PC-9 (cell line): ENCODE results near the gene TMEM35B. TPM values are rescaled to one million over a fixed set of nuclear protein-coding genes. Genes with fewer than 3 reads are reported as not detected.

Source experiments
- BruUV-seq: library from RNA; stranded (reverse); fragments of 400-500 nt; replicated peaks from 2 replicates; lab custom pipeline; 2021; lab: Mats Ljungman, UMichigan
- CTCF ChIA-PET: fragments of 300-600 bp; sonication (Branson Sonifier 250); formaldehyde crosslinking; loops from one replicate; lab custom pipeline; 2022; ENCODE audit warnings: antibody characterized with exemption; lab: Charles Lee
- POLR2A ChIA-PET: fragments of 300-600 bp; sonication (Branson Sonifier 250); formaldehyde crosslinking; loops from one replicate; lab custom pipeline; 2022; ENCODE audit warnings: antibody characterized with exemption; ENCODE audit not compliant: unreplicated experiment; lab: Charles Lee
- DNase-seq, 2 experiments: peaks; one replicate each; pipeline versions ENCODE4 v3.0.0 to v3.0.0-alpha.2; 2015 to 2022; ENCODE audit warnings: mixed read lengths in 1 of 2
- H2AFZ ChIP-seq: fragments of 200-600 bp; sonication (generic); 2 replicates; pipeline ENCODE4 v1.8.1; 2017; ENCODE audit warnings: antibody characterized with exemption
- H3F3A ChIP-seq: fragments of 200-600 bp; sonication (generic); 2 replicates; pipeline ENCODE4 v1.8.1; 2017; ENCODE audit warnings: antibody characterized with exemption, mild to moderate bottlenecking, low read depth; ENCODE audit not compliant: insufficient read depth
- H3K27ac ChIP-seq: fragments of 200-600 bp; sonication (generic); 2 replicates; pipeline ENCODE4 v1.6.1; 2016; ENCODE audit warnings: mixed run types
- H3K27me3 ChIP-seq: fragments of 200-600 bp; sonication (generic); 2 replicates; pipeline ENCODE4 v1.6.1; 2016; ENCODE audit warnings: low read depth, mixed run types; ENCODE audit not compliant: insufficient read depth
- H3K36me3 ChIP-seq: fragments of 200-600 bp; sonication (generic); 2 replicates; pipeline ENCODE4 v1.6.1; 2016; ENCODE audit warnings: low read depth, mixed run types
- H3K4me1 ChIP-seq: fragments of 200-600 bp; sonication (generic); replicated peaks from 2 replicates; pipeline ENCODE4 v1.6.1; 2016; ENCODE audit warnings: mixed run types; ENCODE audit not compliant: insufficient read depth
- H3K4me2 ChIP-seq: fragments of 200-600 bp; sonication (generic); 2 replicates; pipeline ENCODE4 v1.6.1; 2017; ENCODE audit warnings: mixed run types
- H3K4me3 ChIP-seq: fragments of 200-600 bp; sonication (generic); 2 replicates; pipeline ENCODE4 v1.6.1; 2016; ENCODE audit warnings: mixed run types
- H3K79me2 ChIP-seq: fragments of 200-600 bp; sonication (generic); 2 replicates; pipeline ENCODE4 v1.6.1; 2017; ENCODE audit warnings: low read depth, mixed run types
- H3K9me2 ChIP-seq: fragments of 200-600 bp; sonication (generic); 2 replicates; pipeline ENCODE4 v1.8.1; 2017; ENCODE audit warnings: mild to moderate bottlenecking; ENCODE audit not compliant: insufficient read depth
- H3K9me3 ChIP-seq: fragments of 200-600 bp; sonication (generic); 2 replicates; pipeline ENCODE4 v1.8.1; 2016; ENCODE audit warnings: low read depth; ENCODE audit not compliant: insufficient read depth
- H4K20me1 ChIP-seq: fragments of 200-600 bp; sonication (generic); 2 replicates; pipeline ENCODE4 v1.8.1; 2017; ENCODE audit not compliant: insufficient read depth
- CTCF ChIP-seq: fragments of 200-600 bp; sonication (generic); conservative IDR thresholded peaks from 2 replicates; pipeline ENCODE4 v1.6.1; 2017; ENCODE audit warnings: mixed run types, antibody characterized with exemption, mild to moderate bottlenecking, moderate library complexity
- EZH2 ChIP-seq: fragments of 200-600 bp; sonication (generic); IDR thresholded peaks from 2 replicates; pipeline ENCODE4 v1.8.0; 2017; ENCODE audit warnings: antibody characterized with exemption, low read depth
- intact Hi-C: fragments of 100-400 bp; cut with micrococcal nuclease; formaldehyde crosslinking; loops from one replicate; pipeline ENCODE4 v1.10.0; 2022; ENCODE audit not compliant: unreplicated experiment
- total RNA-seq: library from RNA; stranded (reverse); gene quantifications from 2 replicates; pipeline ENCODE4 v1.2.3, GENCODE V29; 2021

TMEM35B gene
- total RNA-seq, 1 experiment from 2014 or later = 41.7 TPM

- no peaks in the 10 kb centered on the region for H3K36me3 ChIP-seq
- H3K79me2 ChIP-seq = no peaks in the 10 kb centered on the region
- BruUV-seq = no TSS peak
- no peak overlapping the region for H3K27ac ChIP-seq
- no peaks in the 10 kb centered on the region for H4K20me1 ChIP-seq
- no peaks in the 10 kb centered on the region for H3F3A ChIP-seq
- POLR2A ChIA-PET = no interaction called here
- intact Hi-C loops = no loop called here
- no peaks in the 10 kb centered on the region for H3K9me3 ChIP-seq
- H3K4me2 ChIP-seq = no peak overlapping the region
- no peaks in the 10 kb centered on the region for H3K27me3 ChIP-seq
- no peak for DNase-seq
- H2AFZ ChIP-seq = no peak overlapping the region
- H3K4me3 ChIP-seq = no peak overlapping the region
- no peaks in the 10 kb centered on the region; the same call in 1 of the 2 replicates for H3K4me1 ChIP-seq
- CTCF ChIA-PET = no interaction called here
- TF ChIP-seq EZH2 = no peak
- no peak for TF ChIP-seq CTCF
- H3K9me2 ChIP-seq = no peaks in the 10 kb centered on the region
Observed at GRCh38 chr1:34978921-34979320, 6.2 kb downstream of the TMEM35B start.

- no peak overlapping the region for H3K4me3 ChIP-seq
- H3K36me3 ChIP-seq = no peaks in the 10 kb centered on the region
- no peaks in the 10 kb centered on the region for H4K20me1 ChIP-seq
- BruUV-seq = no TSS peak
- H3K4me2 ChIP-seq = no peak overlapping the region
- no peaks in the 10 kb centered on the region for H3K9me2 ChIP-seq
- intact Hi-C loops = no loop called here
- no peaks in the 10 kb centered on the region for H3K4me1 ChIP-seq
- TF ChIP-seq EZH2 = no peak
- no peak for TF ChIP-seq CTCF
- H2AFZ ChIP-seq = no peak overlapping the region
- H3K27me3 ChIP-seq = no peaks in the 10 kb centered on the region
- H3K9me3 ChIP-seq = no peaks in the 10 kb centered on the region
- CTCF ChIA-PET = no interaction called here
- no peaks in the 10 kb centered on the region for H3F3A ChIP-seq
- no peak for DNase-seq
- no peaks in the 10 kb centered on the region for H3K79me2 ChIP-seq
- no peak overlapping the region for H3K27ac ChIP-seq
- POLR2A ChIA-PET = no interaction called here
Observed at GRCh38 chr1:34977858-34978257, 7.3 kb downstream of the TMEM35B start.

GRCh38 chr1:34977210-34977471 is 8.0 kb downstream of the TMEM35B start:
- Histone ChIP-seq H3K9me3 (no peaks in the 10 kb centered on the region), H3K27ac (no peak overlapping the region), H3K4me1 (no peaks in the 10 kb centered on the region), H3K27me3 (no peaks in the 10 kb centered on the region), H3K79me2 (no peaks in the 10 kb centered on the region), H3K4me2 (no peak overlapping the region), H3K4me3 (no peak overlapping the region), H3K9me2 (no peaks in the 10 kb centered on the region), H4K20me1 (no peaks in the 10 kb centered on the region), H3K36me3 (no peaks in the 10 kb centered on the region), H2AFZ (no peak overlapping the region), H3F3A (no peaks in the 10 kb centered on the region)
- ChIA-PET CTCF (no interaction called here), POLR2A (no interaction called here)
- intact Hi-C loops = no loop called here
- no peak for DNase-seq
- TF ChIP-seq CTCF = no peak
- TF ChIP-seq EZH2 = no peak
- no TSS peak for BruUV-seq
